GM12874 (cell line): Measurements from ENCODE around the gene YTHDC2.

ENCODE experiments used
- TF ChIP-seq, protein P1 (sequence below): IDR thresholded peaks from 2 replicates; pipeline ENCODE4 v1.5.1; 2011; ENCODE audit warnings: low read depth, mild to moderate bottlenecking, control low read depth, low read length, moderate library complexity; ENCODE audit not compliant: insufficient read depth

Gene YTHDC2

DNA sequence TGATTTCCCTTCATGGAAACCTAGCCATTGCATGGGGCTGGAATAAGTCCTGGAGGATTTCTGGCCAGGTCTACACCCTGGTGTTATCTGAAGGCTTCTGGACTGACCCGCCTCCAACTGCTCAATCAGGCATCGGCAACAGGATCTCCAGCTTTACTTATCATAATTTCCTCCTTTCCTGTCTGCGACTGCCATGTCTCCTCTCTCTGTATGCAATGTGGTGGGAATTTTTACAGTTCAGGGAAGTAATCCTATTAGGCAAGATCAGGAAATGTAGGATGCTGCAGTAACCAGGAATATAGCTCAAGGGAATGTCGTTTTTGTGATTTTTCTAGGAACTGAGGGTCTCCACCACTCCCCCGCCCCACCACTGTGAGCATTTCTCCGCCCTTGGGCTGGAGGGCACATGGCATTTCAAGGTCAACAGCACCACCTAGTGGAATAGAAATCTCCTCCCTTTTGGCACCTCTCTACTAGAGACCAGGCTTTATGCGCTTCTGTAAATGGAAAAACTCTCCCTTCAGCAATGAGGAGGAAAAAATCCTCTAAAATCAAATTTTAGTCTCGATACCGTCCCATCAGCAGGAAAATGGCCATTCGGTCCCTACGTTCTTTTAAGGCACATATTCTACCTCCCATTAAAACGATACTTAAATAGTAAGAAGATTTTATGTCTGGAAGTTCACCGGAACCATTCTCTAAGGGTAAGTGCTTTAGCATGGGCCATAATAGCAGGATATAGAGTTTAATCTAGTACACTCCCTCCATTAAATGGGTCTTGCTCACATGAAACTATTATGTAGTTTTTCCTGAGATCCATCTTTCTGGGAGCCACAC is 93.0 kb downstream of the YTHDC2 start:
- TF ChIP-seq, protein P1, sequence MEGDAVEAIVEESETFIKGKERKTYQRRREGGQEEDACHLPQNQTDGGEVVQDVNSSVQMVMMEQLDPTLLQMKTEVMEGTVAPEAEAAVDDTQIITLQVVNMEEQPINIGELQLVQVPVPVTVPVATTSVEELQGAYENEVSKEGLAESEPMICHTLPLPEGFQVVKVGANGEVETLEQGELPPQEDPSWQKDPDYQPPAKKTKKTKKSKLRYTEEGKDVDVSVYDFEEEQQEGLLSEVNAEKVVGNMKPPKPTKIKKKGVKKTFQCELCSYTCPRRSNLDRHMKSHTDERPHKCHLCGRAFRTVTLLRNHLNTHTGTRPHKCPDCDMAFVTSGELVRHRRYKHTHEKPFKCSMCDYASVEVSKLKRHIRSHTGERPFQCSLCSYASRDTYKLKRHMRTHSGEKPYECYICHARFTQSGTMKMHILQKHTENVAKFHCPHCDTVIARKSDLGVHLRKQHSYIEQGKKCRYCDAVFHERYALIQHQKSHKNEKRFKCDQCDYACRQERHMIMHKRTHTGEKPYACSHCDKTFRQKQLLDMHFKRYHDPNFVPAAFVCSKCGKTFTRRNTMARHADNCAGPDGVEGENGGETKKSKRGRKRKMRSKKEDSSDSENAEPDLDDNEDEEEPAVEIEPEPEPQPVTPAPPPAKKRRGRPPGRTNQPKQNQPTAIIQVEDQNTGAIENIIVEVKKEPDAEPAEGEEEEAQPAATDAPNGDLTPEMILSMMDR = peak; percentile 58

DNA sequence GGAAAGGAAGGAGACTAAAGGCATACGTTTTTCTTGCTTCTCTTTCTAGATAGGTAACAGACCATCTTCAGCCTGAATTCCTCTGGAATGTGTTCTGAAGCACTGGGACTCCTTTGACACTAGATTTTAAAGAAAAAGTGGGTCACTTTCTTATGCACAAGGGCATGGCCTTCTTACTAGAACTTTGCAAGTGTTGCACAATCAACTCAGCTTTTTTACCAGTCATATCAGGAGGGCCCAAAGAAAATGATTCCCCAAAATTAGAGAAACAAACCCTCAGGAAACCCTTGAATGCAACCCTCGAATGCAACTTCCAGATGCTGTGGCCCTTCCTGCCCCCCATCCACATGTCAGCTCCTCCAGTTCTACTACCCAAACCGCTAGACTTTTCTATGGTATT is 93.9 kb downstream of the YTHDC2 start:
- TF ChIP-seq, protein P1 = no peak

DNA sequence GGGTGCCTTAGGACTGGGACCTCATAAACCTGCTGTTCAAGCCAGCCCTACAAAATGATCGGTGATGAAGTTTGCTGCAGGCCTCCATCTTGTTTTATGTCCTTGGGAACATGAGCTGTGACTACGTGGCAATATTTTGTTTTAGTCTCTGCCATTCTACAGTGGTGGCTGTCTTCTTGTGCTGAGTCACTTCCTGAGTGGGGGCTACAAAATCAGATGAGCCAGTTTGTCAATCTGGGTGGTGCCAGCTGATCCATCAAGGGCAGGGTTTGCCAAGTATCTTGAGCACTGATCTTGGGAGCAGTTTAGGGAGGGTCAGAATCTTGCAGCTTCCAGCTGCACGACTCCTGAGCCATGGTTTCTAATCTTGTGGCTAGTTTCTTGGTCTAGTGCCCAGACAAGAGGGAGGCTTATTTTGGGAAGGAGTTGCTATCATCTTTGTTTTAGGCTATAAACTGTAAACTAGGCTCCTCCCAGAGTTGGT is 94.7 kb downstream of the YTHDC2 start:
- TF ChIP-seq, protein P1 = no peak

DNA sequence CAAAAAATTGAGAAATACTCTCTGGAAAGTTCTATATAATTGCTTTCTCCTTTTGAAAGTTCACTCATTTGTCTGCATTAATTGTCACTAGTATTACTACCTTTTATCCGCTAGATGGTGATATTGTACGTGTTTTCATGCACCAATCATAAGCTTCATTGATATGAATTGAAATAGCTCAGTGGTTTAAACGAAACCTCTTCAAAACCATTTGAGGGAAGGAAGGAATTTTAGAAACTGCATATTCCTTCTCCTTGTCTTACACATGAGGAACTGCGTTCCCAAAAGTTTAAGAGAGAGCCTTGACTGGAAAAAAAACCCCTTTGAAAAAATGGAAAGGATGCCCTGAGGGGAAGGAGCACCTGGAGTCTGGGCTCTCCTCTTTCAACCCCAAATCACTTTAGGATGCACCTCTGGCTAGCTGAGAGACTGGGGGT is 98.6 kb downstream of the YTHDC2 start:
- TF ChIP-seq, protein P1 = no peak; the same call in 1 of the 2 replicates

DNA sequence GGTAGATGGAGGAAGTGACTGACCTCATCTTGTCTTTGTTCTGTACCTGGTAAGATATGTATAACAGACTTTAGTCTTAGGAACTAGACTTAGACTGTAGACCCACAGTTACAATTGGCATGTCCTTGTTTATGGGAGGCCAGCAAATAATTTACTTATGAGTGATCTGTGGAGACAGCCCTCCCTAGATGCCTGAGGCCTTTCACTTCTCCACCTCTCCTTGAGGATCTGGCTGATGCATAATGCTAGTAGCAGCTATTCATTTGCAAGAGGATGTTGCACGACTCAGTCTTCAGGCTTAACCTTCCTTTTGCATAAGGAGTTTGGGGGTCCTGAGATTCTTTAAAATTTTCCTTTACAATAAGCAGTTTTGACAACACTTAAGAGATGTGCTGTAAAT is 100.7 kb downstream of the YTHDC2 start:
- TF ChIP-seq, protein P1 = no peak

DNA sequence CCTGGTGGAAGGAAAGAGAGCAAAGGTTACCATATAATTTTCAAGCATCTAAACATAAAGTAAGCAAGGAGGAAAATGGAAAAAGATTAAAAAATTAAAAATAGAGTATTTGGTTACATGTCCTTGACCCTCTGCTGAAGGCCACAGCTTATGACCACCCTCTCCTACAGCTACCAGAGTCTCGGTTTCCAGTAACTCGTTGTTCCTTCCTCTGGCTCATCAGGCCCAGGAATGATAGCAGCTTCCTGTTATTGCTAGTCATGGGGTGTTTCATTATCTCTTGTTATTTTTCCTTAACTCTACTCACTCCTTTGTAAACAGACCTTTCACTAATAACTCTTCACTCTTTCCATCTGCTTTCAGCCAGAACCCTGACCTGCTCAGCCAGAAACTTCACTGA is 102.2 kb downstream of the YTHDC2 start:
- TF ChIP-seq, protein P1 = no peak

DNA sequence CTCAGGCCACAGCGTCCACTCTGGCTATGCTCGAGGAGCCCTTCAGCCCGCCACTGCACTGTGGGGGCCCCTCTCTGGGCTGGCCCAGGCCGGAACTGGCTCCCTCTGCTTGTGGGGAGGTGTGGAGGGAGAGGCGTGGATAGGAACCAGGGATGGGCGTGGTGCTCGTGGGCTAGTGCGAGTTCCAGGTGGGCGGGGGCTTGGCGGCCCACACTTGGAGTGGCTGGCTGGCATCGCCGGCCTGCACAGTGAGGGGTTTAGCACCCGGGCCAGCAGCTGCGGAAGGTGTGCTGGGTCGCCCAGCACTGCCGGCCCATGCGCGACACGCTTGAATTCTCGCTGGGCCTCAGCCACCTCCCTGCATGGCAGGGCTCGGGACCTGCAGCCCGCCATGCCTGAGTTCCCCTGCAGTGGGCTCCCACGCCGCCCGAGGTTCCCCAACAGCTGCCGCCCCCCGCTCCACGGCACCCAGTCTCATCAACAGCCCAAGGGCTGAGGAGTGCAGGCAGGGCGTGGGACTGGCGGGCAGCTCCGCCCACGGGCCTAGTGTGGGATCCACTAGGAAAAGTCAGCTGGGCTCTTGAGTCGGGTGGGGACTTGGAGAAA is 103.8 kb downstream of the YTHDC2 start:
- TF ChIP-seq, protein P1 = no peak
